HCT116 (cell line): ENCODE measurements around the gene ITGAL.

Source experiments
- CTCF ChIP-seq, 3 experiments: fragments of 200-600 bp in 1 of 3; sonication (generic) in 1 of 3; IDR thresholded peaks in 2 of 3; conservative IDR thresholded peaks in 1 of 3; 2 replicates each; pipeline ENCODE4 v1.5.1; 2012 to 2017; ENCODE audit warnings: low read depth in 2 of 3, low read length in 2 of 3, antibody characterized with exemption in 1 of 3, borderline replicate concordance in 1 of 3, control low read depth in 1 of 3, mild to moderate bottlenecking in 1 of 3, mixed read lengths in 1 of 3, mixed run types in 1 of 3, moderate library complexity in 1 of 3; ENCODE audit not compliant: insufficient read depth in 1 of 3
- EZH2 ChIP-seq: fragments of 200-600 bp; sonication (generic); IDR thresholded peaks from 2 replicates; pipeline ENCODE4 v1.6.1; 2017; ENCODE audit warnings: antibody characterized with exemption, mixed run types
- MAX ChIP-seq: IDR thresholded peaks from 2 replicates; pipeline ENCODE4 v1.6.1; 2012
- POLR2A ChIP-seq: IDR thresholded peaks from 2 replicates; pipeline ENCODE4 v1.7.0; 2011; ENCODE audit warnings: borderline replicate concordance; ENCODE audit not compliant: insufficient read depth, insufficient read length; ENCODE audit errors: extremely low read depth
- POLR2AphosphoS5 ChIP-seq: IDR thresholded peaks from 2 replicates; pipeline ENCODE4 v1.6.1; 2011; ENCODE audit warnings: mild to moderate bottlenecking, low read depth, low read length, moderate library complexity
- RAD21 ChIP-seq: IDR thresholded peaks from 2 replicates; pipeline ENCODE4 v1.6.1; 2012; ENCODE audit warnings: low read depth, mild to moderate bottlenecking
- TCF7L2 ChIP-seq: IDR thresholded peaks from 2 replicates; pipeline ENCODE4 v1.7.0; 2011; ENCODE audit warnings: borderline replicate concordance, inconsistent platforms; ENCODE audit not compliant: insufficient read depth, insufficient read length; ENCODE audit errors: extremely low read depth

- TF ChIP-seq CTCF (IDR thresholded peaks at IDR 0.05 in 2 of 3, conservative IDR thresholded peaks at IDR 0.05 in 1 of 3; ENCODE audit: borderline replicate concordance in 1 of 3, insufficient read depth in 1 of 3, low read depth in 2 of 3, low read length in 2 of 3) (no peak), EZH2 (no peak), MAX (no peak), RAD21 (no peak), POLR2A (no peak), TCF7L2 (no peak), POLR2AphosphoS5 (no peak)
Measured at GRCh38 chr16:30521873-30522641, 49.5 kb downstream of the ITGAL start.
